K562 (cell line): ENCODE data around the gene STX2. TPM values are rescaled to one million over a fixed set of nuclear protein-coding genes. Genes with fewer than 3 reads are reported as not detected.

ENCODE experiments used
- CGGBP1 ChIP-seq: fragments of 250-450 bp; sonication (Bioruptor Pico); IDR thresholded peaks from 2 replicates; pipeline ENCODE4 v1.9.0; 2021; ENCODE audit warnings: mild to moderate bottlenecking
- MAZ ChIP-seq, 2 experiments: fragments of 450-650 bp in 1 of 2; sonication (generic) in 1 of 2; formaldehyde crosslinking; IDR thresholded peaks in 1 of 2; conservative IDR thresholded peaks in 1 of 2; 2 replicates each; pipeline versions ENCODE4 v1.4.0 to v1.5.0; 2020; ENCODE audit warnings: mild to moderate bottlenecking in 1 of 2, missing genetic modification reagents in 1 of 2
- MLX ChIP-seq, 2 experiments: fragments of 450-650 bp in 1 of 2; sonication (generic) in 1 of 2; formaldehyde crosslinking; conservative IDR thresholded peaks; 2 replicates each; pipeline versions ENCODE4 v1.4.0 to v1.8.1; 2020 to 2022; ENCODE audit warnings: mild to moderate bottlenecking in 1 of 2, missing genetic modification reagents in 1 of 2
- MNT ChIP-seq, 2 experiments: fragments of 450-650 bp; conservative IDR thresholded peaks; 2 replicates each; pipeline ENCODE4 v1.6.1; 2017; ENCODE audit warnings: mild to moderate bottlenecking in 2 of 2, moderate library complexity in 2 of 2
- PHF8 ChIP-seq: fragments of 200-600 bp; sonication (generic); IDR thresholded peaks from 2 replicates; pipeline ENCODE4 v1.6.1; 2012; ENCODE audit warnings: mixed run types, mild to moderate bottlenecking, inconsistent platforms, low read length, moderate library complexity, borderline replicate concordance
- SIN3A ChIP-seq, 2 experiments: fragments of 150-350 bp in 1 of 2; IDR thresholded peaks; 2 replicates each; pipeline ENCODE4 v1.6.1; 2011 to 2016; ENCODE audit warnings: borderline replicate concordance in 2 of 2, low read depth in 2 of 2, low read length in 2 of 2, mild to moderate bottlenecking in 2 of 2, moderate library complexity in 2 of 2; ENCODE audit not compliant: control insufficient read depth in 1 of 2
- SOX6 ChIP-seq: fragments of 450-650 bp; IDR thresholded peaks from 2 replicates; pipeline ENCODE4 v1.6.1; 2014; ENCODE audit warnings: mild to moderate bottlenecking
- ZC3H4 ChIP-seq: sonication (generic); formaldehyde crosslinking; IDR thresholded peaks from 2 replicates; pipeline ENCODE4 v1.9.0; 2021; ENCODE audit warnings: missing genetic modification reagents, borderline replicate concordance
- ZNF280A ChIP-seq: fragments of 450-650 bp; IDR thresholded peaks from 2 replicates; pipeline ENCODE4 v1.6.1; 2018; ENCODE audit warnings: mild to moderate bottlenecking, low read depth; ENCODE audit not compliant: partially characterized antibody
- ZNF398 ChIP-seq: fragments of 250-450 bp; sonication (Bioruptor Pico); IDR thresholded peaks from 2 replicates; pipeline ENCODE4 v1.8.0; 2021; ENCODE audit warnings: moderate library complexity, mild to moderate bottlenecking, inconsistent platforms
- polyA plus RNA-seq, 8 experiments: library from polyadenylated mRNA; depleted of rRNA in 4 of 8; stranded (reverse) in 5 of 8; unstranded in 3 of 8; fragments of >200 nt; fragmentation: Nextera tagmentation in 2 of 8; fragmentation: Illumina TruSeq in 1 of 8; extraction: Ambion mirVana in 2 of 8; extraction: Trizol in 1 of 8; gene quantifications; 2 replicates each; pipeline versions ENCODE4 v1.2.1 to v1.2.3, GENCODE V29; 2011 to 2014; ENCODE audit warnings: inconsistent platforms in 1 of 8, missing spikeins in 1 of 8
- total RNA-seq, 7 experiments: library from RNA; depleted of rRNA in 6 of 7; stranded (reverse); fragments of >200 nt in 6 of 7; fragmentation: Illumina TruSeq in 2 of 7; extraction: Trizol in 2 of 7; gene quantifications; 2 replicates each; pipeline versions ENCODE4 v1.2.1 to v1.2.3, GENCODE V29; 2011 to 2021; ENCODE audit warnings: low replicate concordance in 1 of 7

The STX2 gene
- total and polyA plus RNA-seq, 9 of the 15 experiments (the other 6 are each of a cell fraction or from before 2014, with no cell fraction given) = 22.2 to 54.6 (median 30.8) TPM

- no peak for TF ChIP-seq SOX6
- TF ChIP-seq ZC3H4 = no peak
- TF ChIP-seq PHF8 = peak; percentile 17; the same call in 1 of the 2 replicates
- peak; percentile 55 to 82; a peak in 3 of 4 replicates for TF ChIP-seq MNT (conservative IDR thresholded peaks at IDR 0.05)
- TF ChIP-seq MAZ (CRISPR knock-in tag; conservative IDR thresholded peaks at IDR 0.05 in 1 of 2, IDR thresholded peaks at IDR 0.05 in 1 of 2) = no peak; a peak in 1 of 4 replicates
- no peak for TF ChIP-seq ZNF398 (CRISPR knock-in tag)
- no peak for TF ChIP-seq CGGBP1 (CRISPR knock-in tag)
- no peak for TF ChIP-seq MLX (CRISPR knock-in tag; conservative IDR thresholded peaks at IDR 0.05)
- no peak for TF ChIP-seq ZNF280A
- TF ChIP-seq SIN3A (IDR thresholded peaks at IDR 0.05; ENCODE audit: borderline replicate concordance in 2 of 2, control insufficient read depth in 1 of 2, low read depth in 2 of 2, low read length in 2 of 2) = peak in 1 of 2 experiments; percentile 74; a peak in 2 of 4 replicates
Observed at GRCh38 chr12:130838284-130838950, 633 bp downstream of the STX2 start (continued).
